HCT116 (cell line): ENCODE measurements around the gene SYTL5. TPM values are rescaled to one million over a fixed set of nuclear protein-coding genes. Genes with fewer than 3 reads are reported as not detected.

ENCODE experiments used
- ATAC-seq: fragments of 200-7000 bp; cut with Tn5 transposase; 2 replicates; pipeline ENCODE4 v1.9.1; 2020; ENCODE audit warnings: mild to moderate bottlenecking, moderate library complexity
- BruUV-seq: library from RNA; stranded (reverse); fragments of 400-500 nt; replicated peaks from 2 replicates; lab custom pipeline; 2021; lab: Mats Ljungman, UMichigan
- CTCF ChIA-PET: fragments of 300-600 bp; sonication (Branson Sonifier 250); formaldehyde crosslinking; loops from one replicate; lab custom pipeline; 2021; ENCODE audit warnings: antibody characterized with exemption; lab: Charles Lee
- POLR2A ChIA-PET: fragments of 300-600, 350-600 bp; sonication (Branson Sonifier 250); formaldehyde crosslinking; loops from one replicate; lab custom pipeline; 2021; ENCODE audit warnings: antibody characterized with exemption; lab: Charles Lee
- RAD21 ChIA-PET, 2 experiments: fragments of 300-600 bp; sonication (Branson Sonifier 250); formaldehyde crosslinking; loops; one replicate each; lab custom pipeline; 2023; ENCODE audit warnings: low total read pairs in 2 of 2; ENCODE audit not compliant: uncharacterized antibody in 2 of 2, unreplicated experiment in 2 of 2, low non-redundant PET in 1 of 2; lab: Charles Lee
- DNase-seq: peaks from one replicate; pipeline ENCODE4 v3.0.0-alpha.2; 2010; ENCODE audit warnings: low read depth, low spot score
- H2AFZ ChIP-seq: fragments of 200-600 bp; shearing (Covaris generic), sonication (generic); 2 replicates; pipeline ENCODE4 v1.6.1; 2017; ENCODE audit warnings: low read depth, mixed run types, mixed read lengths, antibody characterized with exemption, low read length; ENCODE audit not compliant: poor library complexity, severe bottlenecking
- H3K27ac ChIP-seq: 2 replicates; pipeline ENCODE4 v1.5.1; 2012; ENCODE audit warnings: low read depth, low read length
- H3K27me3 ChIP-seq: fragments of 200-600 bp; sonication (generic); 2 replicates; pipeline ENCODE4 v1.6.1; 2016; ENCODE audit warnings: mixed run types, low read length, mixed read lengths; ENCODE audit not compliant: insufficient read depth
- H3K36me3 ChIP-seq, 2 experiments: fragments of 200-500 bp in 1 of 2; fragments of 200-600 bp in 1 of 2; sonication (Bioruptor generic) in 1 of 2; sonication (generic) in 1 of 2; 2 replicates each; pipeline versions ENCODE4 v1.5.1 to v1.6.1; 2014 to 2016; ENCODE audit warnings: low read length in 2 of 2, inconsistent platforms in 1 of 2, mixed read lengths in 1 of 2, mixed run types in 1 of 2; ENCODE audit not compliant: insufficient read depth in 2 of 2, control insufficient read depth in 1 of 2
- H3K4me1 ChIP-seq, 2 experiments: fragments of 200-600 bp in 1 of 2; sonication (generic) in 1 of 2; 2 replicates each; pipeline versions ENCODE4 v1.5.1 to v1.6.1; 2012 to 2017; ENCODE audit warnings: low read length in 2 of 2, inconsistent platforms in 1 of 2, mild to moderate bottlenecking in 1 of 2, mixed read lengths in 1 of 2, mixed run types in 1 of 2, moderate library complexity in 1 of 2; ENCODE audit not compliant: insufficient read depth in 2 of 2, control insufficient read depth in 1 of 2
- H3K4me2 ChIP-seq: fragments of 200-600 bp; sonication (generic); 2 replicates; pipeline ENCODE4 v1.6.1; 2017; ENCODE audit warnings: mixed run types, low read length, mixed read lengths
- H3K4me3 ChIP-seq, 2 experiments: fragments of 200-600 bp in 1 of 2; sonication (generic) in 1 of 2; replicated peaks in 1 of 2; 2 replicates each; pipeline ENCODE4 v1.5.1; 2011 to 2016; ENCODE audit warnings: low read length in 2 of 2, control low read depth in 1 of 2, low read depth in 1 of 2, mild to moderate bottlenecking in 1 of 2, mixed read lengths in 1 of 2, mixed run types in 1 of 2
- H3K79me2 ChIP-seq: fragments of 200-600 bp; sonication (generic); 2 replicates; pipeline ENCODE4 v1.6.1; 2017; ENCODE audit warnings: mild to moderate bottlenecking, mixed run types, low read length, moderate library complexity, mixed read lengths; ENCODE audit not compliant: insufficient read depth
- H3K9ac ChIP-seq: fragments of 200-600 bp; sonication (generic); 2 replicates; pipeline ENCODE4 v1.6.1; 2016; ENCODE audit warnings: low read length, mixed read lengths
- H3K9me2 ChIP-seq: fragments of 200-600 bp; sonication (generic), shearing (Covaris generic); 2 replicates; pipeline ENCODE4 v1.6.1; 2017; ENCODE audit warnings: mixed run types, mild to moderate bottlenecking, moderate library complexity; ENCODE audit not compliant: insufficient read depth
- H3K9me3 ChIP-seq, 2 experiments: fragments of 200-500 bp in 1 of 2; fragments of 200-600 bp in 1 of 2; sonication (Bioruptor generic) in 1 of 2; sonication (generic) in 1 of 2; 2 replicates each; pipeline ENCODE4 v1.6.1; 2014 to 2017; ENCODE audit warnings: low read length in 2 of 2, mixed read lengths in 2 of 2, inconsistent platforms in 1 of 2, low read depth in 1 of 2, mild to moderate bottlenecking in 1 of 2, mixed run types in 1 of 2, moderate library complexity in 1 of 2; ENCODE audit not compliant: control insufficient read depth in 1 of 2, insufficient read depth in 1 of 2
- H4K20me1 ChIP-seq: fragments of 200-600 bp; sonication (generic), shearing (Covaris generic); 2 replicates; pipeline ENCODE4 v1.6.1; 2017; ENCODE audit warnings: mixed run types, mild to moderate bottlenecking, moderate library complexity; ENCODE audit not compliant: insufficient read depth
- CBX3 ChIP-seq: IDR thresholded peaks from 2 replicates; pipeline ENCODE4 v1.6.1; 2012; ENCODE audit warnings: low read depth
- CEBPB ChIP-seq: IDR thresholded peaks from 2 replicates; pipeline ENCODE4 v1.6.1; 2012; ENCODE audit warnings: low read depth
- ELF1 ChIP-seq: IDR thresholded peaks from 2 replicates; pipeline ENCODE4 v1.6.1; 2012; ENCODE audit warnings: low read depth, borderline replicate concordance
- EZH2 ChIP-seq: fragments of 200-600 bp; sonication (generic); IDR thresholded peaks from 2 replicates; pipeline ENCODE4 v1.6.1; 2017; ENCODE audit warnings: antibody characterized with exemption, mixed run types
- FOSL1 ChIP-seq: IDR thresholded peaks from 2 replicates; pipeline ENCODE4 v1.6.1; 2012; ENCODE audit warnings: low read depth
- JUND ChIP-seq: IDR thresholded peaks from 2 replicates; pipeline ENCODE4 v1.6.1; 2012
- POLR2A ChIP-seq: IDR thresholded peaks from 2 replicates; pipeline ENCODE4 v1.7.0; 2011; ENCODE audit warnings: borderline replicate concordance; ENCODE audit not compliant: insufficient read depth, insufficient read length; ENCODE audit errors: extremely low read depth
- SIN3A ChIP-seq: IDR thresholded peaks from 2 replicates; pipeline ENCODE4 v1.6.1; 2012; ENCODE audit warnings: low read depth
- YY1 ChIP-seq: IDR thresholded peaks from 2 replicates; pipeline ENCODE4 v1.6.1; 2011; ENCODE audit warnings: low read length, low read depth, moderate library complexity, mild to moderate bottlenecking; ENCODE audit not compliant: insufficient replicate concordance; ENCODE audit errors: extremely low read depth
- ZFX ChIP-seq: fragments of 450-650 bp; IDR thresholded peaks from 2 replicates; pipeline ENCODE4 v1.6.1; 2017
- ZNF274 ChIP-seq: fragments of 200-500 bp; sonication (Bioruptor generic); IDR thresholded peaks from 2 replicates; pipeline ENCODE4 v1.6.1; 2014; ENCODE audit warnings: mild to moderate bottlenecking, low read depth, low read length, inconsistent platforms
- intact Hi-C: fragments of 100-400 bp; cut with micrococcal nuclease; formaldehyde crosslinking; loops from 2 replicates; pipeline ENCODE4 v1.10.0; 2022
- total RNA-seq: library from RNA; stranded (reverse); gene quantifications from one replicate; pipeline ENCODE4 v1.2.1, GENCODE V29; 2021; ENCODE audit not compliant: unreplicated experiment
- TF ChIP-seq, protein P1 (sequence below): IDR thresholded peaks from 2 replicates; pipeline ENCODE4 v1.6.1; 2012
- TF ChIP-seq, protein P2 (sequence below): IDR thresholded peaks from 2 replicates; pipeline ENCODE4 v1.6.1; 2012
- TF ChIP-seq, protein P3 (sequence below), 3 experiments: fragments of 200-600 bp in 1 of 3; sonication (generic) in 1 of 3; IDR thresholded peaks in 2 of 3; conservative IDR thresholded peaks in 1 of 3; 2 replicates each; pipeline ENCODE4 v1.5.1; 2012 to 2017; ENCODE audit warnings: low read depth in 2 of 3, low read length in 2 of 3, antibody characterized with exemption in 1 of 3, borderline replicate concordance in 1 of 3, control low read depth in 1 of 3, mild to moderate bottlenecking in 1 of 3, mixed read lengths in 1 of 3, mixed run types in 1 of 3, moderate library complexity in 1 of 3; ENCODE audit not compliant: insufficient read depth in 1 of 3
- TF ChIP-seq, protein P4 (sequence below): IDR thresholded peaks from 2 replicates; pipeline ENCODE4 v1.6.1; 2011; ENCODE audit warnings: mild to moderate bottlenecking, low read length, moderate library complexity; ENCODE audit not compliant: insufficient replicate concordance; ENCODE audit errors: extremely low read depth

SYTL5 gene
- total RNA-seq, 1 experiment from 2014 or later, result 0.20 TPM

DNA sequence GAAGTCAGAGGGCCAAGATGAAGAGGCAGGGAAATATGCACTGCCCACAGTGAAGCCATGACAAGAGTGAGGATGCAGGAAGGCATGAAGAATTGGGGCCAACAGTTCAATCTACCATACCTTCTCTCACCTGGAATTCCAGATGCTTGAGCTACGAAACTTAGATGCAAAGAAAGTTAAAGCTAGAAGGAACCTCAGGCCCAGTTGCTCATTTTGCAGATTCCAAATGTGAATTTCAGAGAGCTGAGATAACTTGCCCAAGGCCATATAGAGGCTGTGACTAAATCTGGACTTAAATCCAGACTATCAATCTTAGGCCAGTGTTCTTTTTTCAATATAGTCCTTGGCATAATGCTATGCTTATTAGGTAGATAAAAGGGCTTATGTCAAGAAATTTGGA, 121.6 kb downstream of the SYTL5 start:
- ChIA-PET RAD21 (no interaction called here), POLR2A (no interaction called here), CTCF (no interaction called here)
- no peak overlapping the region for H3K9ac ChIP-seq
- H3K9me3 ChIP-seq, result no peaks in the 10 kb centered on the region
- no peaks in the 10 kb centered on the region for H3K27me3 ChIP-seq
- no peaks in the 10 kb centered on the region for H3K9me2 ChIP-seq
- H3K27ac ChIP-seq, result no peak overlapping the region
- no TSS peak for BruUV-seq
- no peak overlapping the region for H2AFZ ChIP-seq
- no peaks in the 10 kb centered on the region for H3K4me1 ChIP-seq
- H3K36me3 ChIP-seq, result no peaks in the 10 kb centered on the region
- DNase-seq (no peak), ATAC-seq (no peak)
- H4K20me1 ChIP-seq, result no peaks in the 10 kb centered on the region
- no peak overlapping the region for H3K4me3 ChIP-seq
- H3K4me2 ChIP-seq, result no peak overlapping the region
- intact Hi-C loops, result no loop called here
- TF ChIP-seq CBX3 (no peak), ZNF274 (no peak), FOSL1 (no peak), CEBPB (no peak), SIN3A (no peak), POLR2A (no peak), YY1 (no peak), EZH2 (no peak), ELF1 (no peak), JUND (no peak), ZFX (no peak)
- TF ChIP-seq, protein P1, sequence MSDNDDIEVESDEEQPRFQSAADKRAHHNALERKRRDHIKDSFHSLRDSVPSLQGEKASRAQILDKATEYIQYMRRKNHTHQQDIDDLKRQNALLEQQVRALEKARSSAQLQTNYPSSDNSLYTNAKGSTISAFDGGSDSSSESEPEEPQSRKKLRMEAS, result no peak
- TF ChIP-seq, protein P2, sequence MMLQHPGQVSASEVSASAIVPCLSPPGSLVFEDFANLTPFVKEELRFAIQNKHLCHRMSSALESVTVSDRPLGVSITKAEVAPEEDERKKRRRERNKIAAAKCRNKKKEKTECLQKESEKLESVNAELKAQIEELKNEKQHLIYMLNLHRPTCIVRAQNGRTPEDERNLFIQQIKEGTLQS, result no peak
- TF ChIP-seq, protein P3, sequence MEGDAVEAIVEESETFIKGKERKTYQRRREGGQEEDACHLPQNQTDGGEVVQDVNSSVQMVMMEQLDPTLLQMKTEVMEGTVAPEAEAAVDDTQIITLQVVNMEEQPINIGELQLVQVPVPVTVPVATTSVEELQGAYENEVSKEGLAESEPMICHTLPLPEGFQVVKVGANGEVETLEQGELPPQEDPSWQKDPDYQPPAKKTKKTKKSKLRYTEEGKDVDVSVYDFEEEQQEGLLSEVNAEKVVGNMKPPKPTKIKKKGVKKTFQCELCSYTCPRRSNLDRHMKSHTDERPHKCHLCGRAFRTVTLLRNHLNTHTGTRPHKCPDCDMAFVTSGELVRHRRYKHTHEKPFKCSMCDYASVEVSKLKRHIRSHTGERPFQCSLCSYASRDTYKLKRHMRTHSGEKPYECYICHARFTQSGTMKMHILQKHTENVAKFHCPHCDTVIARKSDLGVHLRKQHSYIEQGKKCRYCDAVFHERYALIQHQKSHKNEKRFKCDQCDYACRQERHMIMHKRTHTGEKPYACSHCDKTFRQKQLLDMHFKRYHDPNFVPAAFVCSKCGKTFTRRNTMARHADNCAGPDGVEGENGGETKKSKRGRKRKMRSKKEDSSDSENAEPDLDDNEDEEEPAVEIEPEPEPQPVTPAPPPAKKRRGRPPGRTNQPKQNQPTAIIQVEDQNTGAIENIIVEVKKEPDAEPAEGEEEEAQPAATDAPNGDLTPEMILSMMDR (IDR thresholded peaks at IDR 0.05 in 2 of 3, conservative IDR thresholded peaks at IDR 0.05 in 1 of 3; ENCODE audit: borderline replicate concordance in 1 of 3, insufficient read depth in 1 of 3, low read depth in 2 of 3, low read length in 2 of 3), result no peak
- TF ChIP-seq, protein P4, sequence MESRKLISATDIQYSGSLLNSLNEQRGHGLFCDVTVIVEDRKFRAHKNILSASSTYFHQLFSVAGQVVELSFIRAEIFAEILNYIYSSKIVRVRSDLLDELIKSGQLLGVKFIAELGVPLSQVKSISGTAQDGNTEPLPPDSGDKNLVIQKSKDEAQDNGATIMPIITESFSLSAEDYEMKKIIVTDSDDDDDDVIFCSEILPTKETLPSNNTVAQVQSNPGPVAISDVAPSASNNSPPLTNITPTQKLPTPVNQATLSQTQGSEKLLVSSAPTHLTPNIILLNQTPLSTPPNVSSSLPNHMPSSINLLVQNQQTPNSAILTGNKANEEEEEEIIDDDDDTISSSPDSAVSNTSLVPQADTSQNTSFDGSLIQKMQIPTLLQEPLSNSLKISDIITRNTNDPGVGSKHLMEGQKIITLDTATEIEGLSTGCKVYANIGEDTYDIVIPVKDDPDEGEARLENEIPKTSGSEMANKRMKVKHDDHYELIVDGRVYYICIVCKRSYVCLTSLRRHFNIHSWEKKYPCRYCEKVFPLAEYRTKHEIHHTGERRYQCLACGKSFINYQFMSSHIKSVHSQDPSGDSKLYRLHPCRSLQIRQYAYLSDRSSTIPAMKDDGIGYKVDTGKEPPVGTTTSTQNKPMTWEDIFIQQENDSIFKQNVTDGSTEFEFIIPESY, result no peak
- H3K79me2 ChIP-seq, result no peaks in the 10 kb centered on the region
